Large intestine (tissue), 3 donors: ENCODE data around the gene ZNF862. TPM values are rescaled to one million over a fixed set of nuclear protein-coding genes. Genes with fewer than 3 reads are reported as not detected.
A peak's percentile ranks its signal among the peaks of the same experiment; 100 is the strongest.

Source experiments
- DNase-seq, 2 donors: peaks; one replicate each; pipeline versions ENCODE4 v3.0.0 to v3.0.0-alpha.2; 2013
- H3K27ac ChIP-seq: one replicate; pipeline ENCODE4 v1.5.1; 2013; ENCODE audit warnings: low read length
- H3K27me3 ChIP-seq: 2 replicates; pipeline ENCODE4 v1.6.1; 2013; ENCODE audit warnings: low read length; ENCODE audit not compliant: control insufficient read depth, insufficient read depth
- H3K36me3 ChIP-seq: 2 replicates; pipeline ENCODE4 v1.6.1; 2013; ENCODE audit warnings: low read length; ENCODE audit not compliant: control insufficient read depth, insufficient read depth
- H3K4me1 ChIP-seq: one replicate; pipeline ENCODE4 v1.6.1; 2013; ENCODE audit warnings: low read length; ENCODE audit not compliant: control insufficient read depth, insufficient read depth
- H3K4me3 ChIP-seq: one replicate; pipeline ENCODE4 v1.5.1; 2013; ENCODE audit warnings: low read length
- H3K9me3 ChIP-seq: one replicate; pipeline ENCODE4 v1.6.1; 2013; ENCODE audit warnings: mild to moderate bottlenecking, low read depth, low read length, moderate library complexity; ENCODE audit not compliant: control insufficient read depth
- WGBS: methylation state at CpG from one replicate; pipeline ENCODE4 v1.1.5; 2013; ENCODE audit warnings: low lambda C conversion rate; ENCODE audit not compliant: insufficient coverage; 5-methylcytosine and 5-hydroxymethylcytosine counted together
- polyA plus RNA-seq: library from polyadenylated mRNA; unstranded; fragments of 120-200 nt; gene quantifications from one replicate; pipeline ENCODE4 v1.2.1, GENCODE V29; 2013

The ZNF862 gene
- polyA plus RNA-seq, 1 donor: 13.9 TPM

- WGBS: no CpG with 5 or more reads among the region's 16 CpGs
- Histone ChIP-seq H3K9me3 (no peaks in the 10 kb centered on the region), H3K27ac (no peak overlapping the region), H3K27me3 (peaks cover 2% of the 10 kb centered on the region), H3K4me3 (no peak overlapping the region), H3K36me3 (no peaks in the 10 kb centered on the region), H3K4me1 (no peaks in the 10 kb centered on the region)
- DNase-seq: peak in 1 of 2 donors; percentile 0
These were observed 41.8 kb downstream of the ZNF862 start for GRCh38 chr7:149879766-149880637.

GRCh38 chr7:149880638-149881311 lies 42.6 kb downstream of the ZNF862 start:
- H3K9me3 ChIP-seq: no peaks in the 10 kb centered on the region
- H3K27ac ChIP-seq: no peak overlapping the region
- H3K4me1 ChIP-seq: peaks cover 6% of the 10 kb centered on the region
- no peak overlapping the region for H3K4me3 ChIP-seq
- H3K27me3 ChIP-seq: no peaks in the 10 kb centered on the region
- DNase-seq: peak in 1 of 2 donors; percentile 3
- no peaks in the 10 kb centered on the region for H3K36me3 ChIP-seq
- 100% methylated on average over 1 of the region's 14 CpGs for WGBS

- WGBS: no CpG with 5 or more reads among the region's 19 CpGs
These were observed 43.4 kb downstream of the ZNF862 start for GRCh38 chr7:149881328-149882247.

GRCh38 chr7:149882248-149883047 lies 44.3 kb downstream of the ZNF862 start:
- Histone ChIP-seq H3K4me1 (peaks cover 6% of the 10 kb centered on the region), H3K27me3 (no peaks in the 10 kb centered on the region), H3K27ac (no peak overlapping the region), H3K9me3 (no peaks in the 10 kb centered on the region), H3K4me3 (no peak overlapping the region), H3K36me3 (no peaks in the 10 kb centered on the region)
- DNase-seq: peak in 1 of 2 donors; percentile 1
- no CpG with 5 or more reads among the region's 11 CpGs for WGBS

More at GRCh38 chr7:149881328-149882247, 43.4 kb downstream of the ZNF862 start:
- H3K27ac ChIP-seq: no peak overlapping the region
- peak in 1 of 2 donors; percentile 1 for DNase-seq
- no peaks in the 10 kb centered on the region for H3K36me3 ChIP-seq
- peaks cover 6% of the 10 kb centered on the region for H3K4me1 ChIP-seq
- H3K9me3 ChIP-seq: no peaks in the 10 kb centered on the region
- no peak overlapping the region for H3K4me3 ChIP-seq
- no peaks in the 10 kb centered on the region for H3K27me3 ChIP-seq

GRCh38 chr7:149883048-149883438 lies 44.9 kb downstream of the ZNF862 start:
- no peak for DNase-seq

GRCh38 chr7:149883452-149883861 lies 45.3 kb downstream of the ZNF862 start:
- Histone ChIP-seq H3K4me1 (peaks cover 6% of the 10 kb centered on the region), H3K27ac (no peak overlapping the region), H3K9me3 (no peaks in the 10 kb centered on the region), H3K36me3 (no peaks in the 10 kb centered on the region), H3K4me3 (no peak overlapping the region), H3K27me3 (no peaks in the 10 kb centered on the region)
- DNase-seq: peak in 1 of 2 donors; percentile 48
- WGBS: 0% methylated on average over 1 of the region's 12 CpGs

More at GRCh38 chr7:149883048-149883438, 44.9 kb downstream of the ZNF862 start:
- H3K27me3 ChIP-seq: no peaks in the 10 kb centered on the region
- no peak overlapping the region for H3K27ac ChIP-seq
- no peaks in the 10 kb centered on the region for H3K36me3 ChIP-seq
- no peak overlapping the region for H3K4me3 ChIP-seq
- peaks cover 6% of the 10 kb centered on the region for H3K4me1 ChIP-seq
- WGBS: no CpG with 5 or more reads among the region's 8 CpGs
- no peaks in the 10 kb centered on the region for H3K9me3 ChIP-seq

GRCh38 chr7:149884016-149884415 lies 45.8 kb downstream of the ZNF862 start:
- no peak overlapping the region for H3K27ac ChIP-seq
- peak in 1 of 2 donors; percentile 7 for DNase-seq
- no peaks in the 10 kb centered on the region for H3K36me3 ChIP-seq

GRCh38 chr7:149884541-149884940 lies 46.4 kb downstream of the ZNF862 start:
- no CpG with 5 or more reads among the region's 2 CpGs for WGBS

More at GRCh38 chr7:149884016-149884415, 45.8 kb downstream of the ZNF862 start:
- WGBS: 92% methylated on average over 2 of the region's 4 CpGs
- Histone ChIP-seq H3K27me3 (no peaks in the 10 kb centered on the region), H3K4me3 (no peak overlapping the region), H3K4me1 (peaks cover 6% of the 10 kb centered on the region), H3K9me3 (no peaks in the 10 kb centered on the region)

GRCh38 chr7:149885191-149886017 lies 47.2 kb downstream of the ZNF862 start:
- WGBS: no CpG with 5 or more reads among the region's 13 CpGs

More at GRCh38 chr7:149884541-149884940, 46.4 kb downstream of the ZNF862 start:
- H3K4me3 ChIP-seq: no peak overlapping the region
- H3K36me3 ChIP-seq: no peaks in the 10 kb centered on the region
- no peaks in the 10 kb centered on the region for H3K9me3 ChIP-seq
- H3K4me1 ChIP-seq: peaks cover 6% of the 10 kb centered on the region
- H3K27ac ChIP-seq: no peak overlapping the region
- H3K27me3 ChIP-seq: no peaks in the 10 kb centered on the region
- peak in 1 of 2 donors; percentile 1 for DNase-seq

More at GRCh38 chr7:149885191-149886017, 47.2 kb downstream of the ZNF862 start:
- no peaks in the 10 kb centered on the region for H3K9me3 ChIP-seq
- no peaks in the 10 kb centered on the region for H3K27me3 ChIP-seq
- H3K27ac ChIP-seq: no peak overlapping the region
- peak in 1 of 2 donors; percentile 49 for DNase-seq
- no peak overlapping the region for H3K4me3 ChIP-seq
- H3K4me1 ChIP-seq: peaks cover 6% of the 10 kb centered on the region
- no peaks in the 10 kb centered on the region for H3K36me3 ChIP-seq
